Astrocyte (in vitro differentiated cells and primary cell): Measurements from ENCODE around the gene MEP1B. TPM values are rescaled to one million over a fixed set of nuclear protein-coding genes. Genes with fewer than 3 reads are reported as not detected.

Experiments
- DNase-seq: peaks from one replicate; pipeline ENCODE4 v3.0.0-alpha.2; 2010; ENCODE audit warnings: low read depth
- FAIRE-seq: peaks from 2 replicates; lab custom pipeline; 2011; peaks lifted over from hg19 to GRCh38; lab: Jason Lieb, UNC
- H2AFZ ChIP-seq: 2 replicates; pipeline ENCODE4 v1.6.0; 2012; ENCODE audit warnings: low read depth, low read length, inconsistent platforms
- H3K27ac ChIP-seq: 2 replicates; pipeline ENCODE4 v1.5.1; 2011; ENCODE audit warnings: low read depth, low read length, inconsistent platforms
- H3K27me3 ChIP-seq: 2 replicates; pipeline ENCODE4 v1.6.0; 2011; ENCODE audit warnings: low read length, inconsistent platforms; ENCODE audit not compliant: insufficient read depth
- H3K36me3 ChIP-seq: 2 replicates; pipeline ENCODE4 v1.5.1; 2011; ENCODE audit warnings: low read length, inconsistent platforms; ENCODE audit not compliant: insufficient read depth
- H3K4me1 ChIP-seq: 2 replicates; pipeline ENCODE4 v1.5.1; 2011; ENCODE audit warnings: low read length, inconsistent platforms; ENCODE audit not compliant: insufficient read depth
- H3K4me2 ChIP-seq: 2 replicates; pipeline ENCODE4 v1.6.0; 2012; ENCODE audit warnings: low read length, inconsistent platforms
- H3K4me3 ChIP-seq: 2 replicates; pipeline ENCODE4 v1.5.1; 2011; ENCODE audit warnings: low read depth, mild to moderate bottlenecking, low read length, inconsistent platforms; ENCODE audit not compliant: insufficient read depth
- H3K79me2 ChIP-seq: 2 replicates; pipeline ENCODE4 v1.6.0; 2012; ENCODE audit warnings: mild to moderate bottlenecking, low read length, inconsistent platforms; ENCODE audit not compliant: insufficient read depth
- H3K9ac ChIP-seq: 2 replicates; pipeline ENCODE4 v1.6.0; 2012; ENCODE audit warnings: mild to moderate bottlenecking, low read length, inconsistent platforms
- H3K9me3 ChIP-seq: 2 replicates; pipeline ENCODE4 v1.5.1; 2012; ENCODE audit warnings: low read depth, mild to moderate bottlenecking, low read length, inconsistent platforms; ENCODE audit not compliant: insufficient read depth
- H4K20me1 ChIP-seq: 2 replicates; pipeline ENCODE4 v1.6.0; 2012; ENCODE audit warnings: low read length, inconsistent platforms; ENCODE audit not compliant: insufficient read depth
- H3K27ac Mint-ChIP-seq: one replicate; pipeline ENCODE4 v1.8.0; 2021; ENCODE audit warnings: mild to moderate bottlenecking, mixed read lengths; ENCODE audit not compliant: unreplicated experiment
- H3K27me3 Mint-ChIP-seq: one replicate; pipeline ENCODE4 v1.8.0; 2021; ENCODE audit warnings: low read depth, mixed read lengths; ENCODE audit not compliant: unreplicated experiment
- H3K36me3 Mint-ChIP-seq: one replicate; pipeline ENCODE4 v1.8.0; 2021; ENCODE audit warnings: low read depth, mixed read lengths; ENCODE audit not compliant: unreplicated experiment
- H3K4me1 Mint-ChIP-seq: one replicate; pipeline ENCODE4 v1.8.0; 2021; ENCODE audit warnings: low read depth, mixed read lengths; ENCODE audit not compliant: unreplicated experiment
- H3K4me3 Mint-ChIP-seq: one replicate; pipeline ENCODE4 v1.8.0; 2021; ENCODE audit warnings: mild to moderate bottlenecking, moderate library complexity, mixed read lengths; ENCODE audit not compliant: unreplicated experiment
- H3K9me3 Mint-ChIP-seq: one replicate; pipeline ENCODE4 v1.8.0; 2021; ENCODE audit warnings: mild to moderate bottlenecking, mixed read lengths; ENCODE audit not compliant: unreplicated experiment
- CTCF ChIP-seq: IDR thresholded peaks from 2 replicates; pipeline ENCODE4 v1.5.1; 2011; ENCODE audit warnings: low read depth, mild to moderate bottlenecking, inconsistent platforms, low read length, moderate library complexity; ENCODE audit not compliant: insufficient read depth
- EZH2 ChIP-seq: IDR thresholded peaks from 2 replicates; pipeline ENCODE4 v1.6.1; 2012; ENCODE audit warnings: mild to moderate bottlenecking, low read length, inconsistent platforms; ENCODE audit not compliant: insufficient read depth
- total RNA-seq: library from RNA; stranded (reverse); gene quantifications from 2 replicates; pipeline ENCODE4 v1.2.1, GENCODE V29; 2021

The MEP1B gene
- total RNA-seq, 1 donor from 2014 or later = not detected

GRCh38 chr18:32267463-32267862 is 77.6 kb downstream of the MEP1B start:
- no peaks in the 10 kb centered on the region for H3K9me3 ChIP-seq
- H3K9ac ChIP-seq = no peak overlapping the region
- H3K4me3 Mint-ChIP-seq = no peak overlapping the region
- no peaks in the 10 kb centered on the region for H3K4me1 Mint-ChIP-seq
- no peak overlapping the region for H3K27ac ChIP-seq
- no peaks in the 10 kb centered on the region for H3K9me3 Mint-ChIP-seq
- H3K36me3 Mint-ChIP-seq = peaks cover 3% of the 10 kb centered on the region
- H3K79me2 ChIP-seq = no peaks in the 10 kb centered on the region
- no peaks in the 10 kb centered on the region for H4K20me1 ChIP-seq
- no peak overlapping the region for H2AFZ ChIP-seq
- no peak overlapping the region for H3K4me3 ChIP-seq
- no peak overlapping the region for H3K4me2 ChIP-seq
- H3K27me3 Mint-ChIP-seq = no peaks in the 10 kb centered on the region
- H3K4me1 ChIP-seq = no peaks in the 10 kb centered on the region
- H3K27me3 ChIP-seq = no peaks in the 10 kb centered on the region
- no peak overlapping the region for H3K27ac Mint-ChIP-seq
- FAIRE-seq (no peak), DNase-seq (no peak)
- TF ChIP-seq EZH2 (no peak), CTCF (no peak)
- no peaks in the 10 kb centered on the region for H3K36me3 ChIP-seq

Other genes starting within 250 kb of the MEP1B start
- 27.1 and 31.5 TPM in 2 replicates for gene TRAPPC8, start 246.9 kb upstream of the MEP1B start, total RNA-seq
- gene RNF125, start 171.2 kb upstream of the MEP1B start, total RNA-seq = 1.8 and 1.9 TPM in 2 replicates
- 15.4 and 16.3 TPM in 2 replicates for gene RNF138, start 98.2 kb upstream of the MEP1B start, total RNA-seq